Measurements from ENCODE around the gene FBXO42. TPM values are rescaled to one million over a fixed set of nuclear protein-coding genes. Genes with fewer than 3 reads are reported as not detected.

FBXO42 gene
- polyA plus RNA-seq, 3 donors = 11.6 to 18.4 (median 16.9) TPM

DNA sequence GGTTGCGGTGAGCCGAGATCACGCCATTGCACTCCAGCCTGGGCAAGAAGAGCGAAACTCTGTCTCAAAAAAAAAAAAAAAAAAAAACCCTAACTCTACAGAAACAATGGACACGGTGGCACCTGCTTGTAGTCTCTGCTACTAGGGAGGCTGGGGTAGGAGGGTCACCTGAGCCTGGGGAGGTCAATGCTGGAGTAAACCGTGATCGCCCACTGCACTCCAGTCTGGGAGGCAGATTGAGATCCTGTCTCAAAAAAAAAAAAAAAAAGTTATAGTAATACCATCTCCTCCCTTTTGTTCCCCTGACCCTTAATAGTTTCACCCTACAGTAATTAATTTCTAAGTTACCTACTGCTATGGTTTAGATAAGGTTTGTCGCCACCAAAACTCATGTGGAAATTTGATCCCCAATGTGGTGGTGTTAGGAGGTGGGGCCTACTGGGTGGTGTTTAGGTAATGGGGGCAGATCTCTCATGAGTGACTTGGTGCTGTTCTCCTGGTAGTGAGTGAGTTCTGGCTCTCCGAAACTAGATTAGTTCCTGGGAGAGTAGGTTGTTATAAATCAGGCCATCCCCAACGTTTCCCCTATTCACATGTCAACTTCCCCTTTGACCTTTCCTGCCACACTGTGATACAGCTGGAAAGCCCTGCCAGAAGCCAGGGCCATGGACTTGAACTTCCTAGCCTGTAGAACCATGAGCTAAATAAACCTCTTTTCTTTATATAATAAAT, 9.8 kb downstream of the FBXO42 start:
- H3K9ac ChIP-seq (ENCODE audit: insufficient read depth, low read length, poor library complexity, severe bottlenecking) = no peak overlapping the region
- no CpG with 5 or more reads among the region's 10 CpGs for WGBS (ENCODE audit: insufficient coverage)
- peaks cover 4 to 9% of the 10 kb centered on the region in 2 donors for H3K4me1 ChIP-seq (ENCODE audit: control insufficient read depth in 1 of 2, insufficient read depth in 2 of 2, low read length in 2 of 2)
- H3K9me3 ChIP-seq (replicated peaks in 1 of 2; ENCODE audit: control insufficient read depth in 1 of 2, insufficient read depth in 1 of 2, low read length in 2 of 2) = no peaks in the 10 kb centered on the region
- H3K36me3 ChIP-seq (replicated peaks in 1 of 2; ENCODE audit: control insufficient read depth in 1 of 2, insufficient read depth in 2 of 2, low read length in 2 of 2) = peaks cover 0 to 22% of the 10 kb centered on the region in 2 donors
- peak overlapping the region in 1 of 2 donors; percentile 60 for H3K27ac ChIP-seq (ENCODE audit: low read depth in 1 of 2, low read length in 2 of 2)
- H3K27me3 ChIP-seq (ENCODE audit: control insufficient read depth in 2 of 2, insufficient read depth in 2 of 2, low read length in 2 of 2) = no peaks in the 10 kb centered on the region
- Mint-ChIP-seq H3K4me3 (no peak overlapping the region), H3K27me3 (ENCODE audit: low read depth in 3 of 3) (no peaks in the 10 kb centered on the region), H3K9me3 (peaks cover 0 to 2% (median 0%) of the 10 kb centered on the region in 7 donors), H3K27ac (peak overlapping the region in 5 of 7 donors; percentile 18 to 92 (median 72)), H3K36me3 (peaks cover 7 to 20% of the 10 kb centered on the region in 2 donors), H3K4me1 (peaks cover 8% of the 10 kb centered on the region)
- H4K20me1 ChIP-seq (ENCODE audit: insufficient read depth, low read length) = peaks cover 99% of the 10 kb centered on the region
- H3K4me3 ChIP-seq (replicated peaks in 1 of 3; ENCODE audit: low read depth in 2 of 3, low read length in 3 of 3) = no peak overlapping the region
- peak in 2 of 3 donors; percentile 22 to 51 for DNase-seq
- peaks cover 100% of the 10 kb centered on the region for H3K79me2 ChIP-seq (ENCODE audit: insufficient read depth, low read length)
- TF ChIP-seq CTCF (IDR thresholded peaks at IDR 0.05) = no peak
- H2AFZ ChIP-seq (ENCODE audit: insufficient read depth, low read depth, low read length, poor library complexity, severe bottlenecking) = no peak overlapping the region
- no peak overlapping the region for H3K4me2 ChIP-seq (replicated peaks; ENCODE audit: extremely low read depth, low read length, poor library complexity, severe bottlenecking)
- intact Hi-C loops (cut with micrococcal nuclease) = no loop called here

DNA sequence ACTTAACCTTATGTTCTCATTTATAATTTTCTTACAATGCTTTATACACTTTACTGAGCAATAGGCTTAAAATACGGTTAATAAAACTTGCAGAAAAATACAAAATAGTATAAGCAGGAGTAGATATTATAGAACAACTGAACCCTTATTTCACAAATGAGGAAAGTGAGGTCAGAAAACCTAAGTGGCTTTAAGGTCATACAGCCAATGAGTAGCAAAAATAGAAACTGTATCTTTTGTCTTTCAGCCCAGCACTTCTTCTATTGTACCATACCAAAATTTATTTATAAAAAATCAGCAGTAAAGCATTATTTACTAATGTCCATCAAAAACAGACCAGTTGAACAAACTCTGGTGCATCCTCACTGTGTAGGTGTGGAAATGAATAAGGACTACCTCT, 11.6 kb downstream of the FBXO42 start:
- H2AFZ ChIP-seq (ENCODE audit: insufficient read depth, low read depth, low read length, poor library complexity, severe bottlenecking) = no peak overlapping the region
- H3K4me3 Mint-ChIP-seq = no peak overlapping the region
- peaks cover 4 to 9% of the 10 kb centered on the region in 2 donors for H3K4me1 ChIP-seq (ENCODE audit: control insufficient read depth in 1 of 2, insufficient read depth in 2 of 2, low read length in 2 of 2)
- H3K79me2 ChIP-seq (ENCODE audit: insufficient read depth, low read length) = peaks cover 100% of the 10 kb centered on the region
- peaks cover 12% of the 10 kb centered on the region for H3K4me1 Mint-ChIP-seq
- no peak overlapping the region for H3K27ac ChIP-seq (ENCODE audit: low read depth in 1 of 2, low read length in 2 of 2)
- peaks cover 4 to 22% of the 10 kb centered on the region in 2 donors for H3K36me3 ChIP-seq (replicated peaks in 1 of 2; ENCODE audit: control insufficient read depth in 1 of 2, insufficient read depth in 2 of 2, low read length in 2 of 2)
- TF ChIP-seq CTCF (IDR thresholded peaks at IDR 0.05) = no peak
- peaks cover 100% of the 10 kb centered on the region for H4K20me1 ChIP-seq (ENCODE audit: insufficient read depth, low read length)
- no peak for DNase-seq
- intact Hi-C loops (cut with micrococcal nuclease) = no loop called here
- no CpG with 5 or more reads among the region's 1 CpG for WGBS (ENCODE audit: insufficient coverage)
- H3K9me3 ChIP-seq (replicated peaks in 1 of 2; ENCODE audit: control insufficient read depth in 1 of 2, insufficient read depth in 1 of 2, low read length in 2 of 2) = no peaks in the 10 kb centered on the region
- H3K27me3 ChIP-seq (ENCODE audit: control insufficient read depth in 2 of 2, insufficient read depth in 2 of 2, low read length in 2 of 2) = no peaks in the 10 kb centered on the region
- no peak overlapping the region for H3K27ac Mint-ChIP-seq
- no peak overlapping the region for H3K4me2 ChIP-seq (replicated peaks; ENCODE audit: extremely low read depth, low read length, poor library complexity, severe bottlenecking)
- H3K9ac ChIP-seq (ENCODE audit: insufficient read depth, low read length, poor library complexity, severe bottlenecking) = no peak overlapping the region
- H3K27me3 Mint-ChIP-seq (ENCODE audit: low read depth in 3 of 3) = no peaks in the 10 kb centered on the region
- H3K4me3 ChIP-seq (replicated peaks in 1 of 3; ENCODE audit: low read depth in 2 of 3, low read length in 3 of 3) = no peak overlapping the region
- peaks cover 0 to under 1% (median 0%) of the 10 kb centered on the region in 7 donors for H3K9me3 Mint-ChIP-seq
- peaks cover 7 to 21% of the 10 kb centered on the region in 2 donors for H3K36me3 Mint-ChIP-seq

Measured in CD14-positive monocyte (primary cell).